ENCODE data around the gene PROP1.

- TF ChIP-seq POLR2AphosphoS5 (IDR thresholded peaks at IDR 0.05) (no peak), CTCF (IDR thresholded peaks at IDR 0.05) (no peak)
Measured at GRCh38 chr5:177968661-177969211, 27.3 kb downstream of the PROP1 start.
